Measurements from ENCODE around the gene SLC22A17.

- TF ChIP-seq CTCF (IDR thresholded peaks at IDR 0.05) (peak; percentile 85 to 93 (median 88)), POLR2A (IDR thresholded peaks at IDR 0.05) (no peak)
Measured at GRCh38 chr14:23379366-23380196, 26.9 kb upstream of the SLC22A17 start.

All from tibial nerve (tissue), 3 donors.